ENCODE results near the gene PHF3.
"Not testable (repeated sequence)": the region's sequence is repeated elsewhere in the genome, so short reads cannot be mapped to it uniquely, and the experiment has no call there.

The PHF3 gene

DNA sequence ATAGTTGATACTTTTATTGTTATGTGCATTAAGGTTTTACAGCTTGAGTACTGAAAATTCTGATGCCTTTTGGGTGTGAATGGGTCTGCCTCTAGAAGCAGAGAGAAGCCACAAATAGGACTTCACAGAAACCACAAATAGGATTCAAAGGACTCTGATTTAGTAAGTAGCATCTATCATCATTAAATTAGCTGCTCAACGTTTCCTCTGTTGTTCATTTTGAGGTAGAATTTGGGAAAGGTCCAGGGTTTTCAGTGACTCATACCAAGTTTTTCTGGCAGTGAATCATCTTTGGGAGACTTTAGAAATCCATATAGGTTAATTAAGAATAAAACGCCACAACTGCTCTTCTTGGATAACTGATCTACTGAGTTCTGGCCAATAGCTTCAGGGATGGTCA lies 105.1 kb downstream of the PHF3 start:
- Histone ChIP-seq H3K27ac (ENCODE audit: low read length) (no peak overlapping the region), H3K4me3 (ENCODE audit: low read length in 2 of 2) (no peak overlapping the region), H3K9me3 (ENCODE audit: control insufficient read depth in 2 of 2, low read length in 2 of 2) (no peaks in the 10 kb centered on the region), H3K4me1 (ENCODE audit: control insufficient read depth, insufficient read depth, low read length) (no peaks in the 10 kb centered on the region), H3K9ac (ENCODE audit: low read length in 2 of 2) (no peak overlapping the region), H3K27me3 (ENCODE audit: control insufficient read depth in 1 of 2, insufficient read depth in 2 of 2, low read length in 2 of 2) (no peaks in the 10 kb centered on the region), H3K36me3 (ENCODE audit: control insufficient read depth in 2 of 2, insufficient read depth in 2 of 2, low read length in 2 of 2) (no peaks in the 10 kb centered on the region)

DNA sequence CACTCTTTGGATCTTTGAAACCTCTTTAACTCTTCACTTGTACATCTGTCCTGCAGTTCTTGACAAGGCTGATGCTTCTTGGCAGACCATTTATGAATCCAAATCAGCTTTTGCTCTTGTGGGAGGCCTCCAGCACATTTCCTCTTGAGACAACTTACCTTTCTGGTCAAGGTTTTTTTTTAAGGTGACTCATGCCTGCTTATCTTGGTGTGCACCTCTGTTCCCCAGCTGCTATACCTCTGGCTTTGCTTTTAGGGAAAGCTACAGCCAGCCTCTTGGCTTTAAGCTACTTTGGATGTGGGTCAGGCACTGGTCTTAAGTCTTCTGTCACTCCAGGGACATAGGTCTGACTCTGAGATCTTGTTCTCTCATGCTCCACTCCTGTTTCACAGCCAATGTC lies 106.5 kb downstream of the PHF3 start:
- Histone ChIP-seq H3K9ac (ENCODE audit: low read length in 2 of 2) (no peak overlapping the region), H3K9me3 (ENCODE audit: control insufficient read depth in 2 of 2, low read length in 2 of 2) (no peaks in the 10 kb centered on the region), H3K36me3 (ENCODE audit: control insufficient read depth in 2 of 2, insufficient read depth in 2 of 2, low read length in 2 of 2) (no peaks in the 10 kb centered on the region), H3K27me3 (ENCODE audit: control insufficient read depth in 1 of 2, insufficient read depth in 2 of 2, low read length in 2 of 2) (no peaks in the 10 kb centered on the region), H3K4me3 (ENCODE audit: low read length in 2 of 2) (no peak overlapping the region), H3K27ac (ENCODE audit: low read length) (no peak overlapping the region), H3K4me1 (ENCODE audit: control insufficient read depth, insufficient read depth, low read length) (no peaks in the 10 kb centered on the region)

DNA sequence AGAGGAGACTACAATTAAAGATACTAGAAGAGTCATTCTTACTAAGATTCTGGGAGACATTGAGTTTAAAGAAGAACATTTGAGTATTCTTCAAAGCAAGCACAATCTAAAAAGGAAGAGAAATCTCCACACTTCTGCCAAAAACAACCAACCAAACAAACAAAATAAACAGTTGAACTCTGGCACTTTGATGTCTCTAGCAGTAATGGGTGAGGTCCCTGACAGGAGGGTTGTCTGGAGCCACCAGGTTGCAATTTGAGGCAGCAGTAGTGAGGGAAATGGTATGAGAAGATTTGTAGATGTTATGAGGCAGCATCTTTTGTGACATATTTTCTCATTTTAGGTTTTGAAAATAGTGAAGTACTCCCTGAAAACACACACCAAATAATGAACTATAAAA lies 108.1 kb downstream of the PHF3 start:
- no peak overlapping the region for H3K4me3 ChIP-seq (ENCODE audit: low read length in 2 of 2)
- H3K36me3 ChIP-seq (ENCODE audit: control insufficient read depth in 2 of 2, insufficient read depth in 2 of 2, low read length in 2 of 2) = no peaks in the 10 kb centered on the region
- H3K27ac ChIP-seq (ENCODE audit: low read length) = no peak overlapping the region
- H3K4me1 ChIP-seq (ENCODE audit: control insufficient read depth, insufficient read depth, low read length) = no peaks in the 10 kb centered on the region
- H3K9me3 ChIP-seq (ENCODE audit: control insufficient read depth in 2 of 2, low read length in 2 of 2) = no peaks in the 10 kb centered on the region
- no peaks in the 10 kb centered on the region for H3K27me3 ChIP-seq (ENCODE audit: control insufficient read depth in 1 of 2, insufficient read depth in 2 of 2, low read length in 2 of 2)
- no peak overlapping the region for H3K9ac ChIP-seq (ENCODE audit: low read length in 2 of 2)

DNA sequence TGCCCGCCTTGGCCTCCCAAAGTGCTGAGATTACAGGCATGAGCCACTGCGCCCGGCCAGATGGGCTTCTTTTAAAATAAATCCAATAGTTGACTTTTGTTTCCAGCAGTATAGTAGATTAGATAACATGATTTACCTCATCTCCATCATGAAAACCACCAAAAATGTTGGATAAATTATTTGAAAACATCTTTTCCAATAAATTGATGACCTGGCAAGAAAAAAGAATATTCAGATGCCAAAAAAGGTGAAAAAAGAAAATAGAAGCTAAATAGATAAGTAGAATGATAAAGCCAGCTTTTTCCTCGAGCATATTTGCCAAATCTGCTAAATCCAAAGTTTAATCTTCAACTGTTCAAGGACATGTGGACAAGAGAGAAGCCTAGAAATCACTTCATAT lies 109.2 kb downstream of the PHF3 start:
- no peak overlapping the region for H3K9ac ChIP-seq (ENCODE audit: low read length in 2 of 2)
- no peaks in the 10 kb centered on the region for H3K36me3 ChIP-seq (ENCODE audit: control insufficient read depth in 2 of 2, insufficient read depth in 2 of 2, low read length in 2 of 2)
- no peak overlapping the region for H3K4me3 ChIP-seq (ENCODE audit: low read length in 2 of 2)
- H3K27ac ChIP-seq (ENCODE audit: low read length) = no peak overlapping the region
- H3K4me1 ChIP-seq (ENCODE audit: control insufficient read depth, insufficient read depth, low read length) = no peaks in the 10 kb centered on the region
- H3K9me3 ChIP-seq (ENCODE audit: control insufficient read depth in 2 of 2, low read length in 2 of 2) = no peaks in the 10 kb centered on the region
- H3K27me3 ChIP-seq (ENCODE audit: control insufficient read depth in 1 of 2, insufficient read depth in 2 of 2, low read length in 2 of 2) = no peaks in the 10 kb centered on the region

DNA sequence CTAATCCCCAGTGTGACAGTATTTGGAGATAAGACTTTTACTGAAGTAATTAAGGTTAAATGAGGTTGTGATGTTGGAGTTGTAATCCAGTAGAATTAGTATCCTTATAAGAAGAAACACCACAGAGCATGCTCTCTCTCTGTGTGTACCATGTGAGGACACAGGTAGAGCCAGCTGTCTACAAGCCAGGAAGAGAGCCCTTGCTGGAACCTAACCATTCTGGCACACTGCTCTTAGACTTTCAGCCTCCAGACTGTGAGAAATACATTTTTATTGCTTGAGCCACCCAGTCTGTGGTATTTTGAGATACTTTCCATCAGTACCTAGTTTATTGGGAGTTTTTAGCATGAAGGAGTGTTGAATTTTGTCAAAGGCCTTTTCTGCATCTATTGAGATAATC lies 110.2 kb downstream of the PHF3 start:
- H3K4me1 ChIP-seq (ENCODE audit: control insufficient read depth, insufficient read depth, low read length) = no peaks in the 10 kb centered on the region
- H3K27ac ChIP-seq (ENCODE audit: low read length) = no peak overlapping the region
- no peak overlapping the region for H3K4me3 ChIP-seq (ENCODE audit: low read length in 2 of 2)
- H3K9ac ChIP-seq (ENCODE audit: low read length in 2 of 2) = no peak overlapping the region
- no peaks in the 10 kb centered on the region for H3K36me3 ChIP-seq (ENCODE audit: control insufficient read depth in 2 of 2, insufficient read depth in 2 of 2, low read length in 2 of 2)
- H3K27me3 ChIP-seq (ENCODE audit: control insufficient read depth in 1 of 2, insufficient read depth in 2 of 2, low read length in 2 of 2) = no peaks in the 10 kb centered on the region
- H3K9me3 ChIP-seq (ENCODE audit: control insufficient read depth in 2 of 2, low read length in 2 of 2) = no peaks in the 10 kb centered on the region

DNA sequence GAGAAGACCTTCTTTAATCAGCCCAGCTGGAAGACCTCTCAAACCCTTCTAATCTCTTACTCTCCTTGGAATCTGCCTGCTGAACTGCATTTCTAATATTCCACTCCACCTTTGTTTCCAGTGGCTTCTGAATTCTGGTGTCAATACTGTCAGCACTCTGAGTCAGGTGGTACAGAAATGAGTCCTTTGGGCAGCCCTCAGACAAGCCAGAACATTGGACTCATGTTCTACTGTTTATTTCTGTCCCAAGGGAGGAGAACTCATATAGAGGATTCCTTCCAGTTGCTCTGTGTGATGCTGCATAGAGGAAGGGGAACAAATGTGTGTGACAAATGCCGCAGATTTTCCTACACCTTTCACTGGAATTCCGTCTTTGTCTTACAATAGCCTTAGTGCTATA lies 114.8 kb downstream of the PHF3 start:
- Histone ChIP-seq H3K4me1 (ENCODE audit: control insufficient read depth, insufficient read depth, low read length) (no peaks in the 10 kb centered on the region), H3K4me3 (ENCODE audit: low read length in 2 of 2) (no peak overlapping the region), H3K9ac (ENCODE audit: low read length in 2 of 2) (no peak overlapping the region), H3K9me3 (ENCODE audit: control insufficient read depth in 2 of 2, low read length in 2 of 2) (no peaks in the 10 kb centered on the region), H3K27me3 (ENCODE audit: control insufficient read depth in 1 of 2, insufficient read depth in 2 of 2, low read length in 2 of 2) (no peaks in the 10 kb centered on the region), H3K27ac (ENCODE audit: low read length) (no peak overlapping the region), H3K36me3 (ENCODE audit: control insufficient read depth in 2 of 2, insufficient read depth in 2 of 2, low read length in 2 of 2) (no peaks in the 10 kb centered on the region)

DNA sequence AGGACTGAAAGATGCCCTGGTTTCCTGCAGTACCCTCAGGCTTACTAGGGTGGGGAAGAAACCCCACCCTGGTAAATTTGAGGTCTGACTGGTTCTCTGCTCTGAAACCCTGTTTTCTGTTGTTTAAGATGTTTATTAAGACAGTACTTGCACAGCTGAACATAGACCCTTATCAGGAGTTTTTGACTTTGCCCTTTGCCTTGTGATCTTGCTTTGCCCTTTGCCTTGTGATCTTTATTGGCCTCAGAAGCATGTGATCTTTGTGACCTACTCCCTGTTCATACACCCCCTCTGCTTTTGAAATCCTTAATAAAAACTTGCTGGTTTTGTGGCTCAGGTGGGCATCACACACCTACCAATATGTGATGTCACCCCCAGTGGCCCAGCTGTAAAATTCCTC lies 121.7 kb downstream of the PHF3 start:
- H3K4me3 ChIP-seq (ENCODE audit: low read length in 2 of 2); H3K27ac ChIP-seq (ENCODE audit: low read length); H3K4me1 ChIP-seq (ENCODE audit: control insufficient read depth, insufficient read depth, low read length); H3K36me3 ChIP-seq (ENCODE audit: control insufficient read depth in 2 of 2, insufficient read depth in 2 of 2, low read length in 2 of 2); H3K9ac ChIP-seq (ENCODE audit: low read length in 2 of 2); H3K27me3 ChIP-seq (ENCODE audit: control insufficient read depth in 1 of 2, insufficient read depth in 2 of 2, low read length in 2 of 2); H3K9me3 ChIP-seq (ENCODE audit: control insufficient read depth in 2 of 2, low read length in 2 of 2): not testable (repeated sequence)

DNA sequence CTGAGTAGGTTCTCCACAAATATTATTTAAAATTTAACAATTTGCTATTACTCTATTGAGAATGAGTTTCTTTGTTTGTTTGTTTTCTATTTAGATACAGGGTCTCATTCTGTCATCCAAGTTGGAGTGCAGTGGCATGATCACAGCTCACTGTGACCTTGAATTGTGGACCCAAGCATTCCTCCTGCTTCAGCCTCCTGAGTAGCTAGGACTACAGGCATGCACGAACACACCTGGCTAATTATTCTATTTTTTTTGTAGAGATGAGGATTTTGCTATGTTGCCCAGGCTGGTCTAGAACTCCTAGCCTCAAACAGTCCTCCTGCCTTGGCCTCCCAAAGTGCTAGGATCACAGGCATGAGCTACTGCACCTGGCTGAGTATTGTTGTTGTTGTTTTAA lies 122.2 kb downstream of the PHF3 start:
- H3K27ac ChIP-seq (ENCODE audit: low read length) = no peak overlapping the region
- H3K36me3 ChIP-seq (ENCODE audit: control insufficient read depth in 2 of 2, insufficient read depth in 2 of 2, low read length in 2 of 2) = no peaks in the 10 kb centered on the region

DNA sequence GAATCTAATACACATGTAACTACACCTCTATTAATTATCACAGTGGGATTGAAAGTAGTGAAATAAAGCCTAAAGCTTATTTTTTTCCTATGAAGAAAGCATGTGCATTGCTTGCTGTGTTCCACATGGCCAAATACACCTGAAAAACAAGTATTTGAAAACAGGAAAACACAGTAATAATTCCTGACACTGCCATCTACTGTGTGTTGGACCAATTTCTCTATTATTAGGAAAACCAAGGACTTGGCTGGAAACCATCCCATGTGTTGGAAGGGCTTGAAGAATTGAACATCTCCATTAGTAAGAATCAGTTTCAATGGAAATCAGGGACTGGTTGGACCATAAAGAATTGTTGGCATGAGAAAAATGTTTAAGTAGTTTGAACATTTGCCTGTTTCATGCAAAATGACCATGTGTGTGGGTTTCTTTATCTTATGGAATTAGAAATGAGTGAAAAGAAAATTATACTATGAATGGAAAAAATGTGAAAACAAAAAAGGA lies 124.1 kb downstream of the PHF3 start:
- Histone ChIP-seq H3K27ac (ENCODE audit: low read length) (no peak overlapping the region), H3K36me3 (ENCODE audit: control insufficient read depth in 2 of 2, insufficient read depth in 2 of 2, low read length in 2 of 2) (no peaks in the 10 kb centered on the region), H3K27me3 (ENCODE audit: control insufficient read depth in 1 of 2, insufficient read depth in 2 of 2, low read length in 2 of 2) (no peaks in the 10 kb centered on the region), H3K4me1 (ENCODE audit: control insufficient read depth, insufficient read depth, low read length) (no peaks in the 10 kb centered on the region), H3K4me3 (ENCODE audit: low read length in 2 of 2) (no peak overlapping the region), H3K9me3 (ENCODE audit: control insufficient read depth in 2 of 2, low read length in 2 of 2) (no peaks in the 10 kb centered on the region), H3K9ac (ENCODE audit: low read length in 2 of 2) (no peak overlapping the region)

More for the DNA sequence above, 122.2 kb downstream of the PHF3 start:
- H3K9ac ChIP-seq (ENCODE audit: low read length in 2 of 2) = no peak overlapping the region
- H3K27me3 ChIP-seq (ENCODE audit: control insufficient read depth in 1 of 2, insufficient read depth in 2 of 2, low read length in 2 of 2) = no peaks in the 10 kb centered on the region
- H3K4me1 ChIP-seq (ENCODE audit: control insufficient read depth, insufficient read depth, low read length) = no peaks in the 10 kb centered on the region
- no peaks in the 10 kb centered on the region for H3K9me3 ChIP-seq (ENCODE audit: control insufficient read depth in 2 of 2, low read length in 2 of 2)
- H3K4me3 ChIP-seq (ENCODE audit: low read length in 2 of 2) = no peak overlapping the region

DNA sequence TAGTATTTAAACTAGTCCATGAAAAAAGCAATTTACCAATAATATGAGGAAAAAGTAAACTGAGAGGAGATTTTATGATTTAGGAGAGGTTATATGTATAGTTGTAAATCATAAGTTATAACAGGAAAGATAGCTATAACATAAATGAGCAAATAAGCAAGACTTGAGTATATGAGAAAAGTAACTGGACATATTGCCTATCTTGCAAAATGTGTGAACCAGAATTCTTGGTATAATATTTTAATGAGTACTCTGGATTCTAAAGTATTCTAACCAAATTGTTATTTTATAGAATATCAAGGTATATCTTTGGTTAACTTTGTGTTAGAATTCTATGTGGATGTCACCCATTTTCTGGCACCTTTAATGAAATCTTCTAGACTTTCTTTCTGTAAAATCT lies 124.6 kb downstream of the PHF3 start:
- Histone ChIP-seq H3K4me1 (ENCODE audit: control insufficient read depth, insufficient read depth, low read length) (no peaks in the 10 kb centered on the region), H3K36me3 (ENCODE audit: control insufficient read depth in 2 of 2, insufficient read depth in 2 of 2, low read length in 2 of 2) (no peaks in the 10 kb centered on the region), H3K9ac (ENCODE audit: low read length in 2 of 2) (no peak overlapping the region), H3K27me3 (ENCODE audit: control insufficient read depth in 1 of 2, insufficient read depth in 2 of 2, low read length in 2 of 2) (no peaks in the 10 kb centered on the region), H3K9me3 (ENCODE audit: control insufficient read depth in 2 of 2, low read length in 2 of 2) (no peaks in the 10 kb centered on the region), H3K27ac (ENCODE audit: low read length) (no peak overlapping the region), H3K4me3 (ENCODE audit: low read length in 2 of 2) (no peak overlapping the region)

DNA sequence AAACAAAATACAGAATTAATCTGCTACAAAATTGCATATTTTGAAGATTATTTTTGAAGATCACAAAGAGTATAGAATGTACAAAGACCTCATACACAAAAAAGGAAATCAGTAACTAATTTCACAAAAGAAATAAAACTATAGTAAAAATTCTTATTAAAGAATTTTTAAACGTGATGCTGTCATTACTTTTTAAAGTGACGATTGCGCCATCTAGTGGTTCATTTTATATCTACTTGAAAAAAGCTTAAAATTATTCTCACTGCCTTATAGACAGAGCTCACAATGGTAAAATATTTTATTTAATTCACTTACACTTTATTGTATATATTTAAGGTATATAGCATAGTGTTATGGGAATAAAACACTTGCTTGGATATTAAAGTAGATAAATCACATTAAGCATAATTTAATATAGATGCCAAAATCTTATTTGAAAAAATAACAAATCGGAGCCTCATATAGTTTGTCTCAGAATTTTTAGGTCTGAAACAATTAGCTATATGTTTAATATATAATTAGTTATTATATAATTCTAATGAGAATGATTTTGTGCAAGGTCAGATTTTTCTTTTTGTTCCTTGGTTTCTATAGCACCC lies 128.8 kb downstream of the PHF3 start:
- H3K9ac ChIP-seq (ENCODE audit: low read length in 2 of 2) = no peak overlapping the region
- no peaks in the 10 kb centered on the region for H3K9me3 ChIP-seq (ENCODE audit: control insufficient read depth in 2 of 2, low read length in 2 of 2)
- H3K36me3 ChIP-seq (ENCODE audit: control insufficient read depth in 2 of 2, insufficient read depth in 2 of 2, low read length in 2 of 2) = no peaks in the 10 kb centered on the region
- no peak overlapping the region for H3K27ac ChIP-seq (ENCODE audit: low read length)
- no peaks in the 10 kb centered on the region for H3K27me3 ChIP-seq (ENCODE audit: control insufficient read depth in 1 of 2, insufficient read depth in 2 of 2, low read length in 2 of 2)
- no peaks in the 10 kb centered on the region for H3K4me1 ChIP-seq (ENCODE audit: control insufficient read depth, insufficient read depth, low read length)
- H3K4me3 ChIP-seq (ENCODE audit: low read length in 2 of 2) = no peak overlapping the region

All from stomach smooth muscle (tissue), 2 donors.